DND-41 (cell line): Measurements from ENCODE around the gene CD83.

Experiments
- ATAC-seq: fragments of 200-7000 bp; cut with Tn5 transposase; 3 replicates; pipeline ENCODE4 v1.9.1; 2021; ENCODE audit warnings: low read depth; ENCODE audit not compliant: insufficient read depth
- DNase-seq: peaks from one replicate; pipeline ENCODE4 v3.0.0-alpha.2; 2020
- H2AFZ ChIP-seq: 2 replicates; pipeline ENCODE4 v1.6.0; 2012; ENCODE audit warnings: low read depth, low read length
- H3K27ac ChIP-seq: 2 replicates; pipeline ENCODE4 v1.5.1; 2012; ENCODE audit warnings: low read length, inconsistent platforms
- H3K27me3 ChIP-seq: fragments of 200-600 bp; sonication (generic); 2 replicates; pipeline ENCODE4 v1.6.0; 2012; ENCODE audit warnings: low read length, mild to moderate bottlenecking, inconsistent platforms; ENCODE audit not compliant: insufficient read depth, poor library complexity
- H3K36me3 ChIP-seq: 2 replicates; pipeline ENCODE4 v1.5.1; 2012; ENCODE audit warnings: low read length, inconsistent platforms; ENCODE audit not compliant: insufficient read depth
- H3K4me1 ChIP-seq: 2 replicates; pipeline ENCODE4 v1.5.1; 2012; ENCODE audit warnings: mild to moderate bottlenecking, low read length; ENCODE audit not compliant: insufficient read depth
- H3K4me2 ChIP-seq: 2 replicates; pipeline ENCODE4 v1.6.0; 2012; ENCODE audit warnings: mild to moderate bottlenecking, moderate library complexity, low read length, inconsistent platforms; ENCODE audit not compliant: insufficient read depth
- H3K4me3 ChIP-seq, 2 experiments: fragments of 200-600 bp in 1 of 2; shearing (Covaris generic) in 1 of 2; 2 replicates each; pipeline ENCODE4 v1.5.1; 2012 to 2016; ENCODE audit warnings: inconsistent platforms in 2 of 2, low read length in 2 of 2, mild to moderate bottlenecking in 2 of 2, low read depth in 1 of 2, moderate library complexity in 1 of 2
- H3K79me2 ChIP-seq: 2 replicates; pipeline ENCODE4 v1.6.0; 2012; ENCODE audit warnings: low read length, inconsistent platforms; ENCODE audit not compliant: insufficient read depth
- H3K9ac ChIP-seq: 2 replicates; pipeline ENCODE4 v1.6.0; 2012; ENCODE audit warnings: low read depth, mild to moderate bottlenecking, inconsistent platforms, low read length, moderate library complexity
- H3K9me3 ChIP-seq: 2 replicates; pipeline ENCODE4 v1.5.1; 2012; ENCODE audit warnings: low read length, moderate library complexity, mild to moderate bottlenecking, inconsistent platforms; ENCODE audit not compliant: insufficient read depth, severe bottlenecking
- H4K20me1 ChIP-seq: 2 replicates; pipeline ENCODE4 v1.6.0; 2012; ENCODE audit warnings: low read length; ENCODE audit not compliant: insufficient read depth
- CTCF ChIP-seq: IDR thresholded peaks from 2 replicates; pipeline ENCODE4 v1.5.1; 2012; ENCODE audit warnings: borderline replicate concordance, low read length, moderate library complexity, mild to moderate bottlenecking; ENCODE audit not compliant: poor library complexity, severe bottlenecking; ENCODE audit errors: extremely low read depth
- EZH2 ChIP-seq: IDR thresholded peaks from 3 replicates; pipeline ENCODE4 v1.6.1; 2012; ENCODE audit warnings: borderline replicate concordance, low read depth, mild to moderate bottlenecking, moderate library complexity, low read length, inconsistent platforms; ENCODE audit not compliant: severe bottlenecking

The CD83 gene

GRCh38 chr6:14125346-14125745, 7.8 kb downstream of the CD83 start:
- no peak overlapping the region for H3K4me3 ChIP-seq
- H3K9ac ChIP-seq = no peak overlapping the region
- no peaks in the 10 kb centered on the region for H3K27me3 ChIP-seq
- H3K4me2 ChIP-seq = no peak overlapping the region
- no peaks in the 10 kb centered on the region for H3K36me3 ChIP-seq
- DNase-seq (no peak), ATAC-seq (no peak)
- peaks cover 14% of the 10 kb centered on the region; the same call in 1 of the 2 replicates for H3K79me2 ChIP-seq
- H3K4me1 ChIP-seq = peaks cover 3% of the 10 kb centered on the region; the same call in 1 of the 2 replicates
- H4K20me1 ChIP-seq = no peaks in the 10 kb centered on the region; the same call in 1 of the 2 replicates
- no peak overlapping the region for H3K27ac ChIP-seq
- no peak overlapping the region for H2AFZ ChIP-seq
- TF ChIP-seq EZH2 = no peak
- TF ChIP-seq CTCF = no peak
- no peaks in the 10 kb centered on the region for H3K9me3 ChIP-seq

- H3K4me2 ChIP-seq = no peak overlapping the region
- H3K9me3 ChIP-seq = no peaks in the 10 kb centered on the region
- no peak overlapping the region for H3K27ac ChIP-seq
- TF ChIP-seq EZH2 = no peak
- TF ChIP-seq CTCF = no peak
- no peaks in the 10 kb centered on the region for H3K27me3 ChIP-seq
- no peak overlapping the region for H2AFZ ChIP-seq
- no peak overlapping the region for H3K9ac ChIP-seq
- DNase-seq (no peak), ATAC-seq (no peak)
- H3K4me1 ChIP-seq = peaks cover 3% of the 10 kb centered on the region; the same call in 1 of the 2 replicates
- peaks cover 14% of the 10 kb centered on the region; the same call in 1 of the 2 replicates for H3K79me2 ChIP-seq
- no peak overlapping the region for H3K4me3 ChIP-seq
- H4K20me1 ChIP-seq = no peaks in the 10 kb centered on the region; the same call in 1 of the 2 replicates
- H3K36me3 ChIP-seq = no peaks in the 10 kb centered on the region
These were observed 8.6 kb downstream of the CD83 start for GRCh38 chr6:14126191-14126590.

- Histone ChIP-seq H3K36me3 (peaks cover 7% of the 10 kb centered on the region; the same call in 1 of the 2 replicates), H3K4me2 (no peak overlapping the region), H2AFZ (no peak overlapping the region), H3K27ac (no peak overlapping the region), H3K79me2 (peaks cover 14% of the 10 kb centered on the region; the same call in 1 of the 2 replicates), H3K4me1 (peaks cover 3% of the 10 kb centered on the region; the same call in 1 of the 2 replicates), H3K27me3 (no peaks in the 10 kb centered on the region), H4K20me1 (no peaks in the 10 kb centered on the region), H3K9ac (no peak overlapping the region), H3K4me3 (no peak overlapping the region), H3K9me3 (no peaks in the 10 kb centered on the region)
- TF ChIP-seq CTCF (no peak), EZH2 (no peak)
- ATAC-seq (no peak), DNase-seq (no peak)
These were observed 10.0 kb downstream of the CD83 start for GRCh38 chr6:14127611-14128010.
